GM12878 (cell line): ENCODE results near the gene PDZD2. TPM values are rescaled to one million over a fixed set of nuclear protein-coding genes. Genes with fewer than 3 reads are reported as not detected.

Experiments used
- ATAC-seq: fragments of 200-7000 bp; cut with Tn5 transposase; 3 replicates; pipeline ENCODE4 v1.9.1; 2020; ENCODE audit warnings: mild to moderate bottlenecking, moderate library complexity
- BruUV-seq: library from RNA; stranded (reverse); fragments of 400-500 nt; replicated peaks from 2 replicates; lab custom pipeline; 2021; lab: Mats Ljungman, UMichigan
- CTCF ChIA-PET: fragments of 300-600 bp; sonication (Branson Sonifier 250); formaldehyde crosslinking; extraction: SDS; loops from one replicate; lab custom pipeline; 2021; ENCODE audit warnings: inconsistent platforms; lab: Yijun Ruan, JAX
- POLR2A ChIA-PET: fragments of 350-600 bp; formaldehyde crosslinking; extraction: SDS; loops from one replicate; lab custom pipeline; 2021; ENCODE audit warnings: inconsistent platforms; lab: Charles Lee
- RAD21 ChIA-PET: fragments of 300-600 bp; sonication (Branson Sonifier 250); formaldehyde crosslinking; loops from one replicate; lab custom pipeline; 2023; ENCODE audit warnings: antibody characterized with exemption; ENCODE audit not compliant: unreplicated experiment; lab: Charles Lee
- SMC1A ChIA-PET: fragments of 300-600 bp; sonication (Branson Sonifier 250); formaldehyde crosslinking; loops from one replicate; lab custom pipeline; 2023; ENCODE audit not compliant: unreplicated experiment, uncharacterized antibody; lab: Charles Lee
- DNase-seq: peaks from one replicate; pipeline ENCODE4 v3.0.0-alpha.2; 2011; ENCODE audit warnings: low read depth, low spot score
- FAIRE-seq: peaks from 3 replicates; lab custom pipeline; 2011; peaks lifted over from hg19 to GRCh38; lab: Jason Lieb, UNC
- H2AFZ ChIP-seq: 2 replicates; pipeline ENCODE4 v1.6.0; 2011; ENCODE audit warnings: low read depth, low read length, control low read depth; ENCODE audit not compliant: control insufficient read depth
- H3K27ac ChIP-seq: 2 replicates; pipeline ENCODE4 v1.5.1; 2011; ENCODE audit warnings: control low read depth; ENCODE audit not compliant: control insufficient read depth, insufficient read depth
- H3K27me3 ChIP-seq, 2 experiments: replicated peaks in 1 of 2; 2 replicates each; pipeline versions ENCODE4 v1.6.0 to v1.6.1; 2011; ENCODE audit warnings: low read length in 1 of 2; ENCODE audit not compliant: control insufficient read depth in 2 of 2, insufficient read depth in 2 of 2
- H3K36me3 ChIP-seq, 2 experiments: 2 replicates each; pipeline ENCODE4 v1.5.1; 2011; ENCODE audit warnings: low read length in 1 of 2; ENCODE audit not compliant: control insufficient read depth in 2 of 2, insufficient read depth in 2 of 2
- H3K4me1 ChIP-seq: 2 replicates; pipeline ENCODE4 v1.6.1; 2011; ENCODE audit warnings: mild to moderate bottlenecking, low read length, moderate library complexity, mixed read lengths; ENCODE audit not compliant: control insufficient read depth, insufficient read depth
- H3K4me2 ChIP-seq: 2 replicates; pipeline ENCODE4 v1.6.0; 2011; ENCODE audit warnings: control low read depth; ENCODE audit not compliant: control insufficient read depth, insufficient read depth
- H3K4me3 ChIP-seq: fragments of 200-600 bp; sonication (generic); 2 replicates; pipeline ENCODE4 v1.5.1; 2016
- H3K79me2 ChIP-seq: 2 replicates; pipeline ENCODE4 v1.6.0; 2011; ENCODE audit warnings: low read length; ENCODE audit not compliant: control insufficient read depth, insufficient read depth
- H3K9ac ChIP-seq: 2 replicates; pipeline ENCODE4 v1.8.0; 2011; ENCODE audit warnings: low read length, control low read depth, mixed read lengths; ENCODE audit not compliant: control insufficient read depth, insufficient read depth
- H3K9me3 ChIP-seq: replicated peaks from 3 replicates; pipeline ENCODE4 v1.5.1; 2011; ENCODE audit warnings: mild to moderate bottlenecking, low read length; ENCODE audit not compliant: control insufficient read depth, insufficient read depth
- H4K20me1 ChIP-seq: 2 replicates; pipeline ENCODE4 v1.6.0; 2011; ENCODE audit not compliant: control insufficient read depth, insufficient read depth
- BCLAF1 ChIP-seq: fragments of 450-650 bp; IDR thresholded peaks from 2 replicates; pipeline ENCODE4 v1.6.1; 2017; ENCODE audit warnings: antibody characterized with exemption, mild to moderate bottlenecking, moderate library complexity
- E2F4 ChIP-seq: IDR thresholded peaks from 2 replicates; pipeline ENCODE4 v1.6.1; 2012; ENCODE audit warnings: low read depth, low read length, improper control_type of control experiment
- FOXK2 ChIP-seq: fragments of 450-650 bp; IDR thresholded peaks from 2 replicates; pipeline ENCODE4 v1.6.1; 2017; ENCODE audit warnings: mild to moderate bottlenecking, moderate library complexity
- FOXM1 ChIP-seq: IDR thresholded peaks from 2 replicates; pipeline ENCODE4 v1.6.1; 2012; ENCODE audit warnings: low read depth, mild to moderate bottlenecking, inconsistent platforms, low read length, moderate library complexity
- HDGF ChIP-seq: fragments of 450-650 bp; IDR thresholded peaks from 2 replicates; pipeline ENCODE4 v1.6.1; 2016; ENCODE audit warnings: antibody characterized with exemption
- IRF5 ChIP-seq: fragments of 450-650 bp; IDR thresholded peaks from 2 replicates; pipeline ENCODE4 v1.6.1; 2017; ENCODE audit warnings: borderline replicate concordance
- MEF2B ChIP-seq: fragments of 450-650 bp; IDR thresholded peaks from 2 replicates; pipeline ENCODE4 v1.6.1; 2018; ENCODE audit warnings: mild to moderate bottlenecking, moderate library complexity; ENCODE audit not compliant: partially characterized antibody, poor library complexity, severe bottlenecking
- POU2F2 ChIP-seq: IDR thresholded peaks from 3 replicates; pipeline ENCODE4 v1.6.1; 2011; ENCODE audit warnings: low read depth, mild to moderate bottlenecking, low read length, borderline replicate concordance
- SIN3A ChIP-seq: IDR thresholded peaks from 2 replicates; pipeline ENCODE4 v1.6.1; 2012; ENCODE audit warnings: low read depth, low read length, improper control_type of control experiment
- ZBED1 ChIP-seq: IDR thresholded peaks from 2 replicates; pipeline ENCODE4 v1.6.1; 2016; ENCODE audit warnings: borderline replicate concordance
- WGBS: methylation state at CpG from one replicate; pipeline ENCODE4 v1.1.6; 2016; ENCODE audit warnings: low lambda C conversion rate; ENCODE audit not compliant: insufficient replicate concordance, insufficient coverage; ENCODE audit errors: missing lambda C conversion rate; 5-methylcytosine and 5-hydroxymethylcytosine counted together
- in situ Hi-C: fragments of 300-500 bp; cut with MboI; formaldehyde crosslinking; loops from 9 replicates; pipeline ENCODE4 v1.14.3; 2018; ENCODE audit warnings: mixed read lengths
- intact Hi-C: fragments of 100-400 bp; cut with micrococcal nuclease; formaldehyde crosslinking; loops from one replicate; pipeline ENCODE4 v1.14.2; 2022; ENCODE audit not compliant: unreplicated experiment
- polyA plus RNA-seq, 11 experiments: library from polyadenylated mRNA; depleted of rRNA in 4 of 11; unstranded in 6 of 11; stranded (reverse) in 5 of 11; fragments of >200 nt; fragmentation: Nextera tagmentation in 4 of 11; fragmentation: Illumina TruSeq in 1 of 11; extraction: Ambion mirVana in 4 of 11; extraction: Trizol in 1 of 11; gene quantifications; 1 replicate in 1 of 11; 2 replicates in 10 of 11; pipeline versions ENCODE4 v1.2.1 to v1.2.3, GENCODE V29; 2011 to 2016; ENCODE audit warnings: inconsistent platforms in 2 of 11, missing spikeins in 2 of 11, low read depth in 1 of 11
- total RNA-seq, 4 experiments: library from RNA; depleted of rRNA in 3 of 4; stranded (reverse); fragments of >200 nt in 3 of 4; fragmentation: Illumina TruSeq in 1 of 4; extraction: Trizol in 1 of 4; gene quantifications; 2 replicates each; pipeline versions ENCODE4 v1.2.1 to v1.2.3, GENCODE V29; 2013 to 2021
- TF ChIP-seq, protein P1 (sequence below): IDR thresholded peaks from 2 replicates; pipeline ENCODE4 v1.6.1; 2011; ENCODE audit warnings: borderline replicate concordance, low read depth, mild to moderate bottlenecking, moderate library complexity, low read length; ENCODE audit not compliant: insufficient read depth, poor library complexity, severe bottlenecking

PDZD2 gene
- total and polyA plus RNA-seq, 10 of the 15 experiments (the other 5 are each of a cell fraction or from before 2014, with no cell fraction given): 0.01 to 0.58 (median 0.29) TPM; not detected in 3

DNA sequence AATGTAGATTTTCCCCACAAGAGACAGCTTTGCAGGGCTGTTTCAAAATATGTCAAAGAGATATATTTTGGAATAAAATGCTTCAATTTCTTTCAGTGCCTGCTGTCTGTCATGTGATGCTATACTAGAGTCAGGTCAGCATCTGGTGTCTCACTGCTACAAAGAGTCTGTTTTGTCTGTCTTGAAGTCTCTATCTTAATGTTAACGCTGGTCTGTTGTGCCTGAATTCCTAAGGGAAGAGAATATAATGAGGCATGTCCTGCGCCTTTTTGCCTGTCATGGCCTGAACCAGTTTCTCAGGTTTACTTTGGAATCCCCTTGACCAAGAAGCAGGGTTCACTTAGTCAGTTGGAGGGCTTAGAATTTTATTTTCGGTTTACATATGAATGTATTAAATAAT is 176.4 kb downstream of the PDZD2 start (continued):
- TF ChIP-seq FOXK2: no peak
- no peak for TF ChIP-seq BCLAF1
- TF ChIP-seq IRF5: no peak

DNA sequence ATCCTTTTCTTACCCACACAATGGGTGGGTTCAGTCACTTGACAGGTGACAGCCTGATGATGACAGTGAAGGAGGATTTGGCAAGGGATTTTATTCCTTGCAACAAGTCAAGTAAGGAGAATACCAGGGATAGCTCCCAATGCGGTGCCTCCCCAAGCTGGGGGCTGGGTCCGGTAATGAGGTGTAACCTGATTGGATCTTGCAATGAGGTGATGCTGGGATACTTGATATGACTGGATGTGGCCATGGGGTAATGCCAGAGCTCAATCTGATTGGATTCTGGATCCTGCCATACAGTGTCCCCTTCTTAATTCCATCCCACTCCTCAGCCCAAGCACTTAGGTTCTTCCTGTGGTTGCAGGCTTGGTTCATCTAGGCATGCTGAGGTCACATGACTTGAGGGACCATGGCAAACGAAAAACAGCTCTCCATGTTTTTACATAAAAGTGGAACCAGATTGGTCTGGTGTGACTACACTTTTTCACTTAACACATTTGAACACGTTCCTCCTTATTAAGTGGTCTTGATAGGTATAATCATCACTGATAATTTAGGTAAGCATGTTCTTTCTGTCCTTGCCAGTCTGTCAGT is 181.1 kb downstream of the PDZD2 start:
- no peak overlapping the region for H3K4me2 ChIP-seq
- no peaks in the 10 kb centered on the region for H3K79me2 ChIP-seq
- no TSS peak for BruUV-seq
- intact Hi-C loops: no loop called here
- H3K4me1 ChIP-seq: no peaks in the 10 kb centered on the region
- no peaks in the 10 kb centered on the region for H3K9me3 ChIP-seq
- FAIRE-seq (no peak), DNase-seq (no peak), ATAC-seq (no peak)
- WGBS: 3% methylated on average over 4 of the region's 4 CpGs
- no peak overlapping the region for H3K27ac ChIP-seq
- ChIA-PET POLR2A (no interaction called here), SMC1A (no interaction called here), CTCF (interaction anchor here (1.3 kb wide), 1 partner anchor 11 kb away, joined by 3 read pairs; no protein-coding TSS in a partner anchor), RAD21 (no interaction called here)
- H3K4me3 ChIP-seq: no peak overlapping the region
- H3K36me3 ChIP-seq: no peaks in the 10 kb centered on the region
- in situ Hi-C loops: loop anchor here (5.0 kb wide), 1 partner anchor 272 kb away; no protein-coding TSS in a partner anchor
- no peaks in the 10 kb centered on the region for H3K27me3 ChIP-seq
- H4K20me1 ChIP-seq: no peaks in the 10 kb centered on the region
- H3K9ac ChIP-seq: no peak overlapping the region
- no peak overlapping the region for H2AFZ ChIP-seq
- TF ChIP-seq, protein P1, sequence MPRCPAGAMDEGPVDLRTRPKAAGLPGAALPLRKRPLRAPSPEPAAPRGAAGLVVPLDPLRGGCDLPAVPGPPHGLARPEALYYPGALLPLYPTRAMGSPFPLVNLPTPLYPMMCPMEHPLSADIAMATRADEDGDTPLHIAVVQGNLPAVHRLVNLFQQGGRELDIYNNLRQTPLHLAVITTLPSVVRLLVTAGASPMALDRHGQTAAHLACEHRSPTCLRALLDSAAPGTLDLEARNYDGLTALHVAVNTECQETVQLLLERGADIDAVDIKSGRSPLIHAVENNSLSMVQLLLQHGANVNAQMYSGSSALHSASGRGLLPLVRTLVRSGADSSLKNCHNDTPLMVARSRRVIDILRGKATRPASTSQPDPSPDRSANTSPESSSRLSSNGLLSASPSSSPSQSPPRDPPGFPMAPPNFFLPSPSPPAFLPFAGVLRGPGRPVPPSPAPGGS: no peak
- TF ChIP-seq FOXK2: no peak
- TF ChIP-seq FOXM1: no peak
- TF ChIP-seq HDGF: no peak
- TF ChIP-seq ZBED1: no peak
- TF ChIP-seq SIN3A: no peak
- TF ChIP-seq MEF2B: no peak
- no peak for TF ChIP-seq POU2F2
- TF ChIP-seq E2F4: no peak
